K562 (cell line): ENCODE data around the gene NIPA2. TPM values are rescaled to one million over a fixed set of nuclear protein-coding genes. Genes with fewer than 3 reads are reported as not detected.

Experiments
- ATAC-seq: fragments of 200-7000 bp; cut with Tn5 transposase; 3 replicates; pipeline ENCODE4 v1.9.1; 2020; ENCODE audit warnings: moderate library complexity
- BruUV-seq: library from RNA; stranded (reverse); fragments of 400-500 nt; replicated peaks from 2 replicates; lab custom pipeline; 2021; lab: Mats Ljungman, UMichigan
- CTCF ChIA-PET: fragments of 300-600 bp; formaldehyde crosslinking; extraction: SDS; loops from one replicate; lab custom pipeline; 2021; ENCODE audit warnings: low intra/inter-chr PET ratio; lab: Yijun Ruan, JAX
- POLR2A ChIA-PET: fragments of 300-600, 350-650 bp; sonication (Branson Sonifier 250); formaldehyde crosslinking; extraction: SDS; loops from one replicate; lab custom pipeline; 2021; ENCODE audit warnings: antibody characterized with exemption, inconsistent platforms; lab: Yijun Ruan, JAX
- DNase-seq, 4 experiments: peaks; one replicate each; pipeline versions ENCODE4 v3.0.0 to v3.0.0-alpha.2; 2011 to 2018; ENCODE audit warnings: low spot score in 3 of 4, mixed read lengths in 3 of 4; ENCODE audit errors: extremely low read depth in 1 of 4
- FAIRE-seq: peaks from 2 replicates; lab custom pipeline; 2011; peaks lifted over from hg19 to GRCh38; lab: Jason Lieb, UNC
- H2AFZ ChIP-seq: 2 replicates; pipeline ENCODE4 v1.6.0; 2011; ENCODE audit warnings: low read depth, low read length, control low read depth, inconsistent platforms
- H3K27ac ChIP-seq: fragments of 200-600 bp; 3 replicates; pipeline ENCODE4 v1.8.0; 2011; ENCODE audit warnings: low read depth, mild to moderate bottlenecking, control low read depth, inconsistent platforms, low read length, moderate library complexity, mixed read lengths; ENCODE audit errors: extremely low read depth
- H3K27me3 ChIP-seq, 2 experiments: fragments of 300-600 bp in 1 of 2; 2 replicates in 1 of 2; 3 replicates in 1 of 2; pipeline versions ENCODE4 v1.6.0 to v1.8.0; 2011; ENCODE audit warnings: inconsistent platforms in 2 of 2, low read length in 2 of 2, mild to moderate bottlenecking in 1 of 2, mixed read lengths in 1 of 2, moderate library complexity in 1 of 2; ENCODE audit not compliant: control insufficient read depth in 2 of 2, insufficient read depth in 2 of 2
- H3K36me3 ChIP-seq: fragments of 300-600 bp; 3 replicates; pipeline ENCODE4 v1.8.0; 2011; ENCODE audit warnings: mild to moderate bottlenecking, low read length, inconsistent platforms; ENCODE audit not compliant: control insufficient read depth, insufficient read depth
- H3K4me1 ChIP-seq, 2 experiments: fragments of 200-600 bp in 1 of 2; replicated peaks in 1 of 2; 2 replicates in 1 of 2; 3 replicates in 1 of 2; pipeline versions ENCODE4 v1.5.1 to v1.8.0; 2011; ENCODE audit warnings: inconsistent platforms in 2 of 2, low read length in 2 of 2, mild to moderate bottlenecking in 1 of 2, mixed read lengths in 1 of 2, moderate library complexity in 1 of 2; ENCODE audit not compliant: control insufficient read depth in 2 of 2, insufficient read depth in 2 of 2
- H3K4me2 ChIP-seq: 2 replicates; pipeline ENCODE4 v1.6.1; 2011; ENCODE audit warnings: low read length, control low read depth, inconsistent platforms, mixed read lengths; ENCODE audit not compliant: insufficient read depth
- H3K4me3 ChIP-seq: fragments of 200-600 bp; sonication (generic), shearing (Covaris generic); 2 replicates; pipeline ENCODE4 v1.5.1; 2016; ENCODE audit warnings: control low read depth, inconsistent platforms
- H3K79me2 ChIP-seq: fragments of 200-600 bp; 3 replicates; pipeline ENCODE4 v1.8.0; 2011; ENCODE audit warnings: low read length, inconsistent platforms; ENCODE audit not compliant: control insufficient read depth, insufficient read depth
- H3K9ac ChIP-seq, 2 experiments: 2 replicates each; pipeline versions ENCODE4 v1.6.0 to v1.6.1; 2011; ENCODE audit warnings: low read depth in 2 of 2, low read length in 2 of 2, control low read depth in 1 of 2, inconsistent platforms in 1 of 2, mild to moderate bottlenecking in 1 of 2, mixed read lengths in 1 of 2; ENCODE audit not compliant: insufficient read depth in 1 of 2
- H3K9me1 ChIP-seq: one replicate; pipeline ENCODE4 v1.6.0; 2011; ENCODE audit warnings: inconsistent platforms, mild to moderate bottlenecking, low read length, moderate library complexity; ENCODE audit not compliant: control insufficient read depth, insufficient read depth
- H3K9me3 ChIP-seq: replicated peaks from 2 replicates; pipeline ENCODE4 v1.5.1; 2011; ENCODE audit warnings: low read depth, low read length, inconsistent platforms; ENCODE audit not compliant: control insufficient read depth, insufficient read depth
- H4K20me1 ChIP-seq: replicated peaks from 2 replicates; pipeline ENCODE4 v1.6.1; 2011; ENCODE audit warnings: low read length, inconsistent platforms, mixed read lengths; ENCODE audit not compliant: control insufficient read depth, insufficient read depth
- AFF4 ChIP-seq: sonication (generic); formaldehyde crosslinking; IDR thresholded peaks from 2 replicates; pipeline ENCODE4 v1.8.0; 2023; ENCODE audit warnings: mild to moderate bottlenecking, missing genetic modification reagents
- E2F5 ChIP-seq: sonication (generic); formaldehyde crosslinking; IDR thresholded peaks from 2 replicates; pipeline ENCODE4 v1.8.0; 2022; ENCODE audit warnings: mild to moderate bottlenecking, missing genetic modification reagents
- ELF1 ChIP-seq: fragments of 200-800 bp; sonication (Bioruptor generic); IDR thresholded peaks from 2 replicates; pipeline ENCODE4 v1.6.1; 2016; ENCODE audit warnings: missing genetic modification characterization, missing compliant biosample characterization
- GTF2E2 ChIP-seq: fragments of 200-800 bp; sonication (Bioruptor generic); IDR thresholded peaks from 2 replicates; pipeline ENCODE4 v1.6.1; 2016; ENCODE audit warnings: missing genetic modification characterization, missing compliant biosample characterization
- IRF9 ChIP-seq: fragments of 450-650 bp; IDR thresholded peaks from 2 replicates; pipeline ENCODE4 v1.6.1; 2016; ENCODE audit warnings: missing biosample characterization, missing genetic modification characterization
- KLF16 ChIP-seq: IDR thresholded peaks from 2 replicates; pipeline ENCODE4 v1.6.1; 2016; ENCODE audit warnings: antibody characterized with exemption
- NEUROD1 ChIP-seq: fragments of 150-350 bp; IDR thresholded peaks from 2 replicates; pipeline ENCODE4 v1.6.1; 2014; ENCODE audit warnings: borderline replicate concordance, low read length, low read depth; ENCODE audit not compliant: partially characterized antibody
- NFRKB ChIP-seq: fragments of 450-650 bp; IDR thresholded peaks from 2 replicates; pipeline ENCODE4 v1.6.1; 2016; ENCODE audit warnings: low read depth
- RBM22 ChIP-seq: fragments of 200-400 bp; formaldehyde crosslinking; IDR thresholded peaks from 2 replicates; pipeline ENCODE4 v1.6.1; 2018; ENCODE audit warnings: low read length, low read depth; ENCODE audit not compliant: poor library complexity, severe bottlenecking
- SMAD1 ChIP-seq: fragments of 150-350 bp; IDR thresholded peaks from 2 replicates; pipeline ENCODE4 v1.6.1; 2014; ENCODE audit warnings: low read length, low read depth; ENCODE audit not compliant: partially characterized antibody
- ZBTB33 ChIP-seq: sonication (generic); formaldehyde crosslinking; IDR thresholded peaks from 2 replicates; pipeline ENCODE4 v1.8.1; 2023; ENCODE audit warnings: mild to moderate bottlenecking, missing genetic modification reagents
- ZNF511 ChIP-seq: sonication (generic); formaldehyde crosslinking; IDR thresholded peaks from 2 replicates; pipeline ENCODE4 v1.8.0; 2022; ENCODE audit warnings: mild to moderate bottlenecking, missing genetic modification reagents
- ZNF696 ChIP-seq: fragments of 250-450 bp; sonication (Bioruptor Pico); conservative IDR thresholded peaks from 2 replicates; pipeline ENCODE4 v1.4.0; 2020; ENCODE audit warnings: mild to moderate bottlenecking, moderate library complexity
- WGBS: fragments of 100-300 bp; shearing (Covaris generic); methylation state at CpG from one replicate; pipeline ENCODE4 v1.1.6; 2016; ENCODE audit warnings: low coverage, mixed read lengths; ENCODE audit not compliant: insufficient coverage; ENCODE audit errors: missing lambda C conversion rate; 5-methylcytosine and 5-hydroxymethylcytosine counted together
- in situ Hi-C: fragments of 300-500 bp; cut with MboI; formaldehyde crosslinking; loops from 4 replicates; pipeline ENCODE4 v1.15.0; 2018; ENCODE audit warnings: inconsistent platforms, mixed read lengths
- intact Hi-C: fragments of 100-400 bp; cut with micrococcal nuclease; formaldehyde crosslinking; loops from 2 replicates; pipeline ENCODE4 v1.14.2; 2022
- polyA plus RNA-seq, 8 experiments: library from polyadenylated mRNA; depleted of rRNA in 4 of 8; stranded (reverse) in 5 of 8; unstranded in 3 of 8; fragments of >200 nt; fragmentation: Nextera tagmentation in 2 of 8; fragmentation: Illumina TruSeq in 1 of 8; extraction: Ambion mirVana in 2 of 8; extraction: Trizol in 1 of 8; gene quantifications; 2 replicates each; pipeline versions ENCODE4 v1.2.1 to v1.2.3, GENCODE V29; 2011 to 2014; ENCODE audit warnings: inconsistent platforms in 1 of 8, missing spikeins in 1 of 8
- total RNA-seq, 7 experiments: library from RNA; depleted of rRNA in 6 of 7; stranded (reverse); fragments of >200 nt in 6 of 7; fragmentation: Illumina TruSeq in 2 of 7; extraction: Trizol in 2 of 7; gene quantifications; 2 replicates each; pipeline versions ENCODE4 v1.2.1 to v1.2.3, GENCODE V29; 2011 to 2021; ENCODE audit warnings: low replicate concordance in 1 of 7

The NIPA2 gene
- total and polyA plus RNA-seq, 9 of the 15 experiments (the other 6 are each of a cell fraction or from before 2014, with no cell fraction given), result 18.7 to 107 (median 87.3) TPM

GRCh38 chr15:22883196-22883595 lies 44.7 kb downstream of the NIPA2 start:
- Histone ChIP-seq H3K27me3 (no peaks in the 10 kb centered on the region), H3K79me2 (no peaks in the 10 kb centered on the region), H3K27ac (no peak overlapping the region), H3K9me1 (no peaks in the 10 kb centered on the region), H3K9ac (no peak overlapping the region), H3K4me3 (no peak overlapping the region), H3K9me3 (no peaks in the 10 kb centered on the region), H3K36me3 (peaks cover 22% of the 10 kb centered on the region; the same call in 2 of the 3 replicates), H3K4me2 (no peak overlapping the region), H2AFZ (no peak overlapping the region)
- in situ Hi-C loops, result no loop called here
- CTCF ChIA-PET, result no interaction called here
- DNase-seq (no peak), ATAC-seq (no peak)
- 80% methylated on average over 10 of the region's 13 CpGs for WGBS
- TF ChIP-seq NFRKB (no peak), SMAD1 (no peak), AFF4 (CRISPR knock-in tag) (no peak), ELF1 (tag) (no peak), KLF16 (no peak), RBM22 (no peak), ZNF511 (no peak), E2F5 (CRISPR knock-in tag) (no peak), NEUROD1 (no peak), ZBTB33 (CRISPR knock-in tag) (no peak), ZNF696 (no peak), GTF2E2 (tag) (no peak), IRF9 (tag) (no peak)
- TF ChIP-seq, all 486 proteins: peak for 0
- peaks cover 15 to 33% of the 10 kb centered on the region in 2 experiments; a peak in 4 of 5 replicates for H3K4me1 ChIP-seq
- intact Hi-C loops, result no loop called here
- FAIRE-seq, result no peak
- H4K20me1 ChIP-seq, result no peaks in the 10 kb centered on the region
- BruUV-seq, result no TSS peak
- POLR2A ChIA-PET, result no interaction called here
